Activated CD8-positive, alpha-beta memory T cell treated with anti-CD3 and anti-CD28 coated beads, Interleukin-2, amount 50 U/mL, for 24 hours (primary cell): ENCODE results near the gene PODXL2.

ENCODE experiments used
- DNase-seq: peaks from one replicate; pipeline ENCODE4 v3.0.0-alpha.2; 2020; ENCODE audit errors: extremely low read depth

Gene PODXL2

GRCh38 chr3:127628426-127628787 is 578 bp upstream of the PODXL2 start:
- DNase-seq: no peak

- DNase-seq: no peak
Observed at GRCh38 chr3:127629467-127630403, 750 bp downstream of the PODXL2 start.

GRCh38 chr3:127630811-127631714 is 2.1 kb downstream of the PODXL2 start:
- no peak for DNase-seq

DNA sequence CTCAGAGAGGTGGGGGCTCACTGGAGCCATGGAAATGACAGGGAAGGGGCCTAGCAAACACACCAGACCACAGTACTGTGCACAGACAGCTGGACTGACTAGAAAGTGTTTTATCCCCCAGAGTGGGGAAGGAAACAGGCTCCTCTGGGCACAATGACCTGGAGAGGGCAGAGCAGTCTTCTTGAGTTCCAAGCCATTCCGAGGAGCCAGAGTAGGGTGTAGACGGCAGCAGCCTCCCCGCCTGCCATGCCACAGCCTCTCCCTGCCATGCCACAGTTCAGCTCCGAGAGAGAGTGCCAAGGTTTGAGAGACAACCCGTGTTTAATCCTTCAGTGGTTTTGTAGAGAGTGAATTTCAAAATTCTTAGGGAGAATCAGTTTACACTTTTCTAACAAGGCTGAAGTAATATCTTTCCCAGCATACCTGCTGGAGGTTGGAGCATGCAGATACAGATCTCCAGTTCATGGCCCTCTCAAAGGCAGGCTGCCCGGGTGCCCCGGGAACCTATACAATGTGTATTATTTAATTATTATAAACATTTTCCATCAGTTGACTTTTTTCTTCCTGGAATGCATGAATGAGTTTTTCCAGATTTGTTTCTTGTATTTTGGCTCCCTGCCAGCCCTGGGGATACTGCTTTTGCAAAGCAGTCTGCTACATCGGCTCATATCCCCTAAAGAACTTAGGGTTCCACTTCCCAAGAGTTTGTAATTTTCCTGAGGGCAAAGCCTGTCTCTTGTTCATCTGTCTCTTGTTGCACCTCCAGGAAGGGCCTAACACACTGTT is 3.2 kb downstream of the PODXL2 start:
- no peak for DNase-seq

GRCh38 chr3:127634653-127635052 is 5.7 kb downstream of the PODXL2 start:
- DNase-seq: no peak

- no peak for DNase-seq
Observed at GRCh38 chr3:127637546-127637945, 8.6 kb downstream of the PODXL2 start.

DNA sequence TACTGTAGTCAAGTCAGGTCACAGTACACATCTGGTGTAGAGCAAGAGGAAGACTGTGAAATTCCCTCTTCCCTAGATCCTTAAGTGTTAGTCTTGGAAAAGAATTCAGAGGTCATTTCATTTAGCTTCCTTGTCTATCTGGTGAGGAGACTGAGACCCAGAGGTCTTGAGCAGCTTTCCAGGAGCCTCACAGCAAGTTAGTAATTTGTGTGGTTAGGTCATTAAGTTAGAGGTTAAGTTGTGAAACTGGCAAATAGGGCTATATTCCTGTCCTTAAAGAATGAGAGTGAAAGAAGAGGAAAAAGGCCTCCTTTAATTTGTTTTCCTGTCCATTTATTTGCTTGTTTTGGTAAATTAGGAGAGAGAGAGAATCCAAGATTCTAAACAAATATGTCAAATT is 9.0 kb downstream of the PODXL2 start:
- no peak for DNase-seq

DNA sequence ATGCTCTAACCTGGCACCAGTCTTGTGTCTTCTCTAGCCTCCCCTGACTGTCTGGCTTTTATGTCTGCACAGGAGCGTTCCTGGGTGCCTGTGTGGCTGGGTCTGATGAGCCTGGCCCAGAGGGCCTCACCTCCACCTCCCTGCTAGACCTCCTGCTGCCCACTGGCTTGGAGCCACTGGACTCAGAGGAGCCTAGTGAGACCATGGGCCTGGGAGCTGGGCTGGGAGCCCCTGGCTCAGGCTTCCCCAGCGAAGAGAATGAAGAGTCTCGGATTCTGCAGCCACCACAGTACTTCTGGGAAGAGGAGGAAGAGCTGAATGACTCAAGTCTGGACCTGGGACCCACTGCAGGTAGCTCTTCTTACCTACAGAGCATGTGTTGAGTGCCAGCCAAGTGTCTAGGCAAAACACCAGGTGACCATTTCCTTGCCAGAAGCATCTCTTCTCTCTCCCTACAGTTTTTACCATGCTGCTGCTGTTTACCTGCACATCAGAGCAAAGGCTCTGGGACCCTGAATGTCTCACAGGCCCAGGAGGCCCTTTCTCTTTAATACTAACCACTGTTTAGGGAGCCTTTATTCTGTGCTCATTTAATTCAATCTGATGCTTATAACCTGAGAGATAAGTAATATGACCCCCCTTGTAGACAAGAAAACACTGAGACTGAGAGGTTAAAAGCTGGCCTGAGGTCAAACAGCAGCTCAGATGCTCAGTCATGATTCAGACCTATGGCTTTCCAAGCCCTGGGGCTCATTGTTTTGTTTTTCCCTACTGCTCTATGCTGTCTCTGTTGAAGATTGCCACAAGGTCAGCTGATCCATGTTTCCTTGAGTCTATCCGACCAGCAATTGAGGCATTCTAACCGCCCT is 10.4 kb downstream of the PODXL2 start:
- DNase-seq: no peak

- no peak for DNase-seq
Observed at GRCh38 chr3:127640042-127640355, 11.0 kb downstream of the PODXL2 start.

- no peak for DNase-seq
Observed at GRCh38 chr3:127644641-127645370, 15.8 kb downstream of the PODXL2 start.

- no peak for DNase-seq
Observed at GRCh38 chr3:127645371-127646015, 16.5 kb downstream of the PODXL2 start.

DNA sequence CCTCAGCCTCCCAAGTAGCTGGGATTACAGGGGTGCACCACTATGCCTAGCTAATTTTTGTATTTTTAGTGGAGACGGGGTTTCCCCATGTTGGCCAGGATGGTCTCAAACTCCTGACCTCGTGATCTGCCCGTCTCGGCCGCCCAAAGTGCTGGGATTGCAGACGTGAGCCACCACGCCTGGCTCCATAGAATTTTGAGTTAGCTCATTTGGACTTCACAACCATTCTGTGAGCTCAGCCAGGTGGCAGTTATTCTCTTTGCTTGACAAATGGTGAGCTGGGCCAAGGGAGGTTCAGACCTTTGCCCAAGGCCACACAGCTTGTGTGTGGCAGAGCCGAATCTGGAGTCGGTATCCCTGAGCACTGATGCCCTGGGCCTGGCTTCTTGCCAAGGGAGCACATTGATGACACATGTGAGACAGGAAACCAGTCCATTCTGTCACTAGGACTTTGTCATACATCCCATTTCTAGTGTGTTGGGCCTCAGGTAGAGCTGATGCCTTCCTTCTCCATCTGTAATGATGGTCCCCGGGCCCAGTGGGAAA is 17.6 kb downstream of the PODXL2 start:
- no peak for DNase-seq

- DNase-seq: no peak
Observed at GRCh38 chr3:127647166-127647844, 18.3 kb downstream of the PODXL2 start.

DNA sequence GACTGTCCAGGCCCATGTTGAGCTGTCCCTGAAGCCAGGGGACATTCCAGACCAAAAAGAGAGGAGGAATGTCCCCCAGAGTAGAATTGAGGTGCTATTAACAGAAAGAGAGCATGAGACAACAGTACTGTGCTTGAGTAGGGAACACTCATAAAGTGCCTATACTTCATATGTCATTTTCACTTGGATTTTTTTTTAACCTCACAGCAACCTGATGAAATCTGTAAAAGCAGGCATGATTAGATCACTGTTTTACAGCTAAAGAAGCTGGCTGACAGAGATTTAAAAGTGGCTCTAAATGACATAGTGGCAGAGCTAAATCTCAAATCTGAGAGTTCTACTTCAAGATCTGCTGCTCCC is 18.8 kb downstream of the PODXL2 start:
- no peak for DNase-seq

GRCh38 chr3:127650236-127650635 is 21.3 kb downstream of the PODXL2 start:
- no peak for DNase-seq

- DNase-seq: no peak
Observed at GRCh38 chr3:127651516-127652172, 22.7 kb downstream of the PODXL2 start.

DNA sequence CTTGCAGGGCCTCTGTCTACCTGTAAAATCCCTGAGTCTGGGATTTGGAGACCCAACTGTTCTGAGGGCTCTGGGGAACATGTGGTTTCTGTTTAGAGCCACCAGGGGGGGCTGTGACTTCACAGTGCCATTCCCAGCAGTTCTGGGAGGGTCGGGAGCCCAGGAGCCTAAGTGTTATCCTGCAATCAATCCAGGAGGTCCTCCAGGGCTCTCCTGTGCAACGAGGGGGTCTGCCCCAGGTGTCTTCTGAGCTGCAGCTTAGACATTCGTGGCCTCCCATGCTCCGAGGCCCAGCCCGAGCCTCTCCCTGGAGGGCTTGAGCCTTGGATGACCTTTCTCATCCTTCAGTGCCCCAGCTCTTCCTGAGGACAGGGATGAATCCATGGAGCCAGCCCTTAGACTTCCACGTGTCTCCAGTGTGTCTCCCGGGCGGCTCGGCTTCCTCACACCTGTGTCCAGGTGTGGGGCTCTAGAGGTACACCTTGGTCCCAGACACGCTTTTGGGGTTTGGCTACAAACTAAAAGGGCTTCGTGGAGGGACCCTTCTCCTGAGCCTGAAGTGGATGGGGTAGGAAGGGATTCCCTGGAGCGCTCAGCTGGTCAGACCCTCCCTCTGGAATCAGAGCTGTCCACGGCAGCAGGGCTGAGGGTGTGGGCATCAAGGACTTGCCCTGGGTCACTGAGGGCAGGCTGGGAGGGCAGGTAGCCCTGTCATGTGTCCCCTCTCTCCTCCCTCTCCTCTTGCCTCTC is 23.4 kb downstream of the PODXL2 start:
- no peak for DNase-seq

GRCh38 chr3:127654374-127654773 is 25.4 kb downstream of the PODXL2 start:
- no peak for DNase-seq
